Progenitor cell of endocrine pancreas (in vitro differentiated cells): ENCODE results near the gene MRPL44. TPM values are rescaled to one million over a fixed set of nuclear protein-coding genes. Genes with fewer than 3 reads are reported as not detected.

Source experiments
- DNase-seq: peaks from one replicate; pipeline ENCODE4 v3.0.0; 2021; ENCODE audit warnings: low spot score; ENCODE audit not compliant: unreplicated experiment
- H3K27ac Mint-ChIP-seq: 2 replicates; pipeline ENCODE4 v1.8.0; 2021; ENCODE audit warnings: mild to moderate bottlenecking, moderate library complexity, mixed read lengths
- H3K27me3 Mint-ChIP-seq: 2 replicates; pipeline ENCODE4 v1.8.0; 2021; ENCODE audit warnings: mixed read lengths
- H3K36me3 Mint-ChIP-seq: 2 replicates; pipeline ENCODE4 v1.8.0; 2022; ENCODE audit warnings: mixed read lengths; ENCODE audit not compliant: insufficient read depth
- H3K4me1 Mint-ChIP-seq: 2 replicates; pipeline ENCODE4 v1.8.0; 2021; ENCODE audit warnings: low read depth, mixed read lengths
- H3K4me3 Mint-ChIP-seq: 2 replicates; pipeline ENCODE4 v1.8.0; 2021; ENCODE audit warnings: low read depth, mild to moderate bottlenecking, moderate library complexity, mixed read lengths
- H3K9me3 Mint-ChIP-seq: 2 replicates; pipeline ENCODE4 v1.8.0; 2021; ENCODE audit warnings: low read depth, mixed read lengths
- total RNA-seq: library from RNA; stranded (reverse); gene quantifications from 2 replicates; pipeline ENCODE4 v1.2.1, GENCODE V29; 2021
- TF ChIP-seq, protein P1 (sequence below): fragments of 200-600 bp; sonication (generic); IDR thresholded peaks from one replicate; pipeline ENCODE4 v1.5.0; 2021; ENCODE audit warnings: antibody characterized with exemption, mild to moderate bottlenecking; ENCODE audit not compliant: unreplicated experiment

MRPL44 gene
- total RNA-seq, 1 donor from 2014 or later = 26.1 TPM

GRCh38 chr2:224009605-224010315, 52.5 kb downstream of the MRPL44 start:
- H3K27ac Mint-ChIP-seq = no peak overlapping the region
- no peaks in the 10 kb centered on the region for H3K27me3 Mint-ChIP-seq
- peaks cover 10% of the 10 kb centered on the region for H3K4me1 Mint-ChIP-seq
- TF ChIP-seq, protein P1, sequence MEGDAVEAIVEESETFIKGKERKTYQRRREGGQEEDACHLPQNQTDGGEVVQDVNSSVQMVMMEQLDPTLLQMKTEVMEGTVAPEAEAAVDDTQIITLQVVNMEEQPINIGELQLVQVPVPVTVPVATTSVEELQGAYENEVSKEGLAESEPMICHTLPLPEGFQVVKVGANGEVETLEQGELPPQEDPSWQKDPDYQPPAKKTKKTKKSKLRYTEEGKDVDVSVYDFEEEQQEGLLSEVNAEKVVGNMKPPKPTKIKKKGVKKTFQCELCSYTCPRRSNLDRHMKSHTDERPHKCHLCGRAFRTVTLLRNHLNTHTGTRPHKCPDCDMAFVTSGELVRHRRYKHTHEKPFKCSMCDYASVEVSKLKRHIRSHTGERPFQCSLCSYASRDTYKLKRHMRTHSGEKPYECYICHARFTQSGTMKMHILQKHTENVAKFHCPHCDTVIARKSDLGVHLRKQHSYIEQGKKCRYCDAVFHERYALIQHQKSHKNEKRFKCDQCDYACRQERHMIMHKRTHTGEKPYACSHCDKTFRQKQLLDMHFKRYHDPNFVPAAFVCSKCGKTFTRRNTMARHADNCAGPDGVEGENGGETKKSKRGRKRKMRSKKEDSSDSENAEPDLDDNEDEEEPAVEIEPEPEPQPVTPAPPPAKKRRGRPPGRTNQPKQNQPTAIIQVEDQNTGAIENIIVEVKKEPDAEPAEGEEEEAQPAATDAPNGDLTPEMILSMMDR = no peak
- H3K9me3 Mint-ChIP-seq = no peaks in the 10 kb centered on the region
- no peak for DNase-seq
- no peak overlapping the region for H3K4me3 Mint-ChIP-seq
- H3K36me3 Mint-ChIP-seq = no peaks in the 10 kb centered on the region

DNA sequence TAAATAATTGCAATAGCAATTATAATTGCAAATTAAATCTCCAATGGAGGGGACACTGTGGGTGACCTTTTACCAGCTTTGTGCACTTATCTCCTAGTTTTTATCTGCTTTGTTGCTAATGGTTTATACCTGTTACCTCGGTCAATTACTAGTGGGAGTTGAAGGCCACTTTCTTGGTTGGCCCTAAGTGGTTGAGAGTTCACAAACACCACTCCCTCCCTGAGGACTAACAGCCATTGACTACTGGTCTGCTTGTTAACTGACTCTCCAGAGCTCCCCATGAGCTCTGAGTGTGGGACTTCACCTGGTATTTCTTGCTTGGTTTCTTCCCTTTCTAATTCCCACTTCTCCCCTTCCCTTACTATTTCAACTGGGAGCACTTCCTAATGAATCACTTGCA, 54.6 kb downstream of the MRPL44 start:
- TF ChIP-seq, protein P1 = no peak
- no peak overlapping the region for H3K27ac Mint-ChIP-seq
- H3K4me3 Mint-ChIP-seq = no peak overlapping the region
- peaks cover 10% of the 10 kb centered on the region for H3K4me1 Mint-ChIP-seq
- no peaks in the 10 kb centered on the region for H3K36me3 Mint-ChIP-seq
- no peaks in the 10 kb centered on the region for H3K27me3 Mint-ChIP-seq
- no peak for DNase-seq
- no peaks in the 10 kb centered on the region for H3K9me3 Mint-ChIP-seq

DNA sequence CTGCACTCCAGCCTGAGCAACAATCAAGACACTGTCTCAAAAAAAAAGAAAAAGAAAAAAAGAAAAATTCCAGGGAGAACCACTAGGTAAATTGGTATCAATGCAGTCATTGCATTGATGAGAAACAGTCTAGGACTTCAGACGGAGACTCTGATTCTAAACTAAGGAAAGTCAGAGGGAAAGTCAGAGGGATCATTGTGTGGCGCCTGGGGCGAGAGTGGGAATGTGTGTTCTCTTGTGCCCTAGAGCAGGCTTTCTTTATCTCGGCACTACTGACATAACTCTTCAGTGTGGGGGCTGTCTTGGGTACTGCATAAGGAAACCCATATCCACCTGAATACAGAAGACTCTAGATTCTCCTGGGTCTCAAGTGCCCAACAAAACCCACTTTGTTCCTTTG, 57.1 kb downstream of the MRPL44 start:
- TF ChIP-seq, protein P1 = no peak
- Mint-ChIP-seq H3K9me3 (no peaks in the 10 kb centered on the region), H3K4me1 (peaks cover 2% of the 10 kb centered on the region), H3K27ac (no peak overlapping the region), H3K4me3 (no peak overlapping the region), H3K36me3 (no peaks in the 10 kb centered on the region), H3K27me3 (no peaks in the 10 kb centered on the region)
- no peak for DNase-seq

DNA sequence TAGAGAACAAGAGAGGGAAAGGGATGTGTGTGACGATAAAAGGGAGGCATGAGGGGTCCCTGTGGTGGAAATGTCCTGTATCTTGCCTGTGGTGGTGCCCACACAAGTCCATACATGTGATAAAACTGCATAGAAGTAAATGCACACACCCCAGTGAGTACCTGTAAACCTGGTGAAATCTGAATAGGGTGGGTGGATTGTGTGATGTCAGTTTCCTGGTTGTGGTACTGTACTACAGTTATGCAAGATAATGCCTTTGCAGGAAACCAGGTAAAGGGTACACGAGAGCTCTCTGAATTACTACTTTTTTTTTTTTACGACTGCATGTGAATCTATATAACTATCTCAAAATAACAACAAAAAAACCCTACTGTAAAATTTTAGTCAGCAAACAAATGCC, 59.7 kb downstream of the MRPL44 start:
- no peak overlapping the region for H3K4me3 Mint-ChIP-seq
- H3K27ac Mint-ChIP-seq = no peak overlapping the region
- no peak for DNase-seq
- no peaks in the 10 kb centered on the region for H3K36me3 Mint-ChIP-seq
- TF ChIP-seq, protein P1 = no peak
- no peaks in the 10 kb centered on the region for H3K4me1 Mint-ChIP-seq
- no peaks in the 10 kb centered on the region for H3K9me3 Mint-ChIP-seq
- no peaks in the 10 kb centered on the region for H3K27me3 Mint-ChIP-seq

Other genes with a start within 250 kb of the MRPL44 start
- gene AP1S3, start 119.9 kb upstream of the MRPL44 start, total RNA-seq = 11.5 and 12.7 TPM in 2 replicates
- gene WDFY1, start 12.1 kb upstream of the MRPL44 start, total RNA-seq = 52.3 and 54.6 TPM in 2 replicates
- 25.1 and 25.6 TPM in 2 replicates for gene SERPINE2, start 81.8 kb downstream of the MRPL44 start, total RNA-seq